Activated CD4-positive, alpha-beta T cell treated with anti-CD3 and anti-CD28 coated beads for 4 hours (primary cell): ENCODE results near the gene CWC15.
"Not testable (repeated sequence)": the region's sequence is repeated elsewhere in the genome, so short reads cannot be mapped to it uniquely, and the experiment has no call there.

Source experiments
- DNase-seq, 2 donors: peaks; one replicate each; pipeline ENCODE4 v3.0.0-alpha.2; 2020

Gene CWC15

DNA sequence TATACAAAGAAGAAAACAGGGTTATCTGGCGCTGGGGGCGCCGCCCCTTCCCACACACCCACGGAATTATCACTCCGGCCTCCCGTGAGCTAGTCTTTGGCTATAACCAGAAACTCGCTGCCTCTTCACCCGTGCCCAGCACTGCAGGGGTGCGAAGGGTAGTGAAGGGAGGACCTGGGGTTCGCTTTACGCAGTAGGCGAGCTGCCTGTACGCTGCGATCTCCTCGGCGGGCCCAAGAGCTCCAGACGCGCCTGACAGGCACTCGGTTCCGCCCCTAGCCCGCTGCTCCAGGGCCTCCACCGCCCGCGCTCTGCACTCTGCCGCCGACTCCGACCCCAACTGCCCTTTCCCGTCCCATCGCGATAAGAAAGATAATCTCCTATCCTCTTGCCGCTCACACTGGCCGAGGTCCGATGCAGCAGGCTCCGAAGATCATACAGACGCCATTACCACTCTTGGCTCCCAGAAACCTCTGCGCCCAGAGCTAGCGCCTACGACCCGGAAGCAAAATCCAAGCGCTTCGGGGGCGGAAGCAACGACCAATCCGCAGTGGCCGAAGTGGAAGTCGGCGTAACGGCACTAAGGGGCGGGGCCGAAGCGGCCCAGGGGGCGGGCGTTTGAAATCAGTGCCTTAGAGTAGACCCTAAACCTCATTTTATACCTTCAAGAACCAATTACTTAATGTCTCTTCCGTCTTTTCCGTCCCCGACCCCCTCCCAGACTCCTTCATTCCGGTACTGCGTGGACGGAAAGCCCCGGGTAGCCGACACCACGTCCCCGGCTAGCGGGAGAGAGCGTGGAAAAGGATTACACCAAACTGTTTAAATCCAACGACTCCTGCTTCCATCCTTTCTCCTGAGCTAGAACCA is at the start of gene CWC15, which contains the start of gene KDM4D:
TSS of gene CWC15 (minus strand) at position 458 of the 870 bp plus-strand sequence. CDS start 1,371 bp downstream, outside the sequence.
TSS of gene KDM4D (plus strand) at position 611 of the 870 bp plus-strand sequence. CDS start 23,664 bp downstream, outside the sequence.
- peak; percentile 92 to 95 for DNase-seq

DNA sequence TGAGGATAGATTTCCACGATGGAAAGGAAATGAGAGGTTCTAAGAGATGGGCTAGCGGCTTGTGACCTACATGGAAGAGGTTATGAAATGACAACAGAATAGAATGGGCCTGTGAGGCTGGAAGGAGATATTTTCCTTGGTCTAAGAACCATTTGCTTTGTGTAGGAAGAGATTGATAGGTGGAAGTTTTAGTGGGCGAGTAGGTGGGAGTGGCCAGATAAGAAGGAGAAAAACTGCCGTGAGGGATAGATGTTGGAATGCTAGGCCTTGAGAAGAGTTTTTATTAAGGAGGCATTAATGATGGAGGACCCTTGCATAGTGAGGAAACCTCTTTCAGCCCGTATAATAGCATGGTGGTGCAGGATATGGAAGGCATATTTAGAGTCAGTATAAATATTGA is 48.1 kb upstream of the CWC15 start:
- DNase-seq, result not testable (repeated sequence)

DNA sequence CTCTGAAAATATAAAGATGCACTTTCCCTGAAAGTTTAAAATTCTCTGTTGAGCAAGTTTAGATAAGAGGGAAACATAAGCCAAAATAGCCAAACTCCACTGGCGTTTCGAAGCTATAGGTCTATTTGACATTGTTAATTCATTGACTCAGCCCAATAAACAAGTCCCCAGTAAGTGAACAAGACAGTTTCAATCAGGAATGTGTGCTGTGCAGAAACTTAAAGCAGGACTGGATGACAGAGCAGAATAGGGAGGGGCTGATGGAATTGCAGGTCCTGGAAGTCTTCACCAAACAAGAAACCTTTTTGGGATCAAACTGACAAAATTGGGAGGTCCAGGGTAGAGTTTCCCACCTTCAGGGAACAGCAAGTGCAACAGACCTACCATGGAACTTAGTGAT is 42.8 kb upstream of the CWC15 start:
- DNase-seq, result no peak

DNA sequence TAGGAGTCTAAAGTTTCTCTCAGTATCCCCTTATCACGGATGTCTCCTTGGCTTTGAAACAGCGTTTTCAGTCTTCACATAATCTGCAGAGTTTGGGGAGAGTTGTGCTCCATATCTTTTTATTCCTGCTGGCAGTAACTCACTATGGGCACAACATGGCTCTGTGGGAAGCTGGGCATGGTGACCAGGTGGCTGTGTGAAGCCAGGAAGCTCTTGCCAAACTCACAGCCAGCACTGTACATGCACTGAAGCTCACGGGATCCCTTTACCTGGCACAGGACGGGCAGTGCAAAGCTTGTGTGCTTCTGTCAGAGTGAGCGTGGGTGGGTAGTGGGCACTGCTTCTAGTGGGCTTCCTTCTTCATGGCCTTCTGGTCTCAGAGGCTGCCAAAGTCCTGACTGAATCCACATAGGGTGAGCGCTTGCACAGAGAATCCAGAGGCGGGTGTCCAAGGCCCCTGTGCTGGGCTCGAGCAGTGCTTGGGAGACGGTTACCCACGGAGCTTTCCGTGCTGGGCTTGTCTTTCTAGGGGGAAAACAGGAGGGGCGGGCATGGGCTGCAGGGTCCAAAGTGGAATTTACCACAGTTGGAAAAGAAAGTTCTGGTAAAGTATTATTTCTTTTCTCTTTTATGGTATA is 40.9 kb upstream of the CWC15 start:
- DNase-seq, result no peak

DNA sequence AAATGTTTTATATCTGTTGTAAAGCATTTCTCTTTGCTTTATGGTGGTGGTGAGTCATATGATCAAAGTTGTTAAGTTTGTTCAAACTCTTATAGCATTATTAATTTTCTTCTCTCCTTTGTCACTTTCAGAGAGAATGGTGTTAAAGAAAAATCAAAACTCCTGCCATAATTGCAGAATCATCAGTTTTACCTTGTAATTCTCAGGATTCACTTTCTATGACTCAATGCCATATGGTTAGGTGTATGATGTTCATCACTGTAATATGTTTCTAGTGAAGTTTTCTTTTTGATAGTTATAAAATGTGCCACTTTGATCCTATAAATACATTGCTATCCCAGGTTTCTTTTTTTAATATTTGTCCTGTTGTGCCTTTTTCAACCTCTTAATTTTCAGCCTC is 38.0 kb upstream of the CWC15 start:
- no peak for DNase-seq

DNA sequence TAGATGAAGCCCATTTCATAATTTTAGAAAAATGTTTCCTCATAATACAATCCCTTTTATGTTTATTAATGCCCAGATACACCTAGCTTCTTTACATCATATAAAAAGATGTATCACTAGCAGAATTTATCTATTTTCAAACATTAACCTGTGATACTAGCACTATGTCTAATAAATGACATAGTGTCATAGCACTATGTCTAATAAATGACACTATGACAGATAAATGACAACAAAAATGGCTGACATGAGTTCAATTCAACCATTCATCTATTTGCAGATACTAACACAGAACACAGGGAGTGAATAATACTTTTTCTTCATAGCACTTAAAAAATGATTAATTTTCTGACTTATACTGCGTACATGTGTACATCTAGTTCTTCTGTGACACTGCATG is 32.3 kb upstream of the CWC15 start:
- DNase-seq, result no peak

DNA sequence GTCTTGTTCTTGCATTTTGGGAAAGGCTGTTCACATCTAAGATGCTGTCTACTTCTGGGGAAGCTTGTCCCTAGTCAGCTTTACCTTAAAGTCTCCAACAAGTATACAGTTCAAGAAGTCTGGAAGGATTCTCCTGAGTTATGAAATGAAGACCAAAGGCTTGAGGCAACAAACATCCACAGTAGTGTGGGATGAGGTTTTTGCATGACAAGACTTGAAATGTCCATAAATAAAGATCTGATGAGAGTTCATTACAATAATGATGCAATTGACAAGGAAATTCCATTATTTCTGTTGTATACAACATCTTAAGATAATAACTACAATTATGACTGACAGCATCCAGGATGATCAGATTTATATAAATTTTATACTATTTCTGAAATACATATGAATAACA is 30.4 kb upstream of the CWC15 start:
- no peak for DNase-seq

DNA sequence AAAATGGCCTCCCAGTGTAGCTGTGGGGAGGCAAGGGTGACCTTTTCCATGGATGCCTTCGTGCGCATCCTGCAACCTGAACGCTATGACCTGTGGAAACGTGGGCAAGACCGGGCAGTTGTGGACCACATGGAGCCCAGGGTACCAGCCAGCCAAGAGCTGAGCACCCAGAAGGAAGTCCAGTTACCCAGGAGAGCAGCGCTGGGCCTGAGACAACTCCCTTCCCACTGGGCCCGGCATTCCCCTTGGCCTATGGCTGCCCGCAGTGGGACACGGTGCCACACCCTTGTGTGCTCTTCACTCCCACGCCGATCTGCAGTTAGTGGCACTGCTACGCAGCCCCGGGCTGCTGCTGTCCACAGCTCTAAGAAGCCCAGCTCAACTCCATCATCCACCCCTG is 24.9 kb upstream of the CWC15 start:
- DNase-seq, result no peak

DNA sequence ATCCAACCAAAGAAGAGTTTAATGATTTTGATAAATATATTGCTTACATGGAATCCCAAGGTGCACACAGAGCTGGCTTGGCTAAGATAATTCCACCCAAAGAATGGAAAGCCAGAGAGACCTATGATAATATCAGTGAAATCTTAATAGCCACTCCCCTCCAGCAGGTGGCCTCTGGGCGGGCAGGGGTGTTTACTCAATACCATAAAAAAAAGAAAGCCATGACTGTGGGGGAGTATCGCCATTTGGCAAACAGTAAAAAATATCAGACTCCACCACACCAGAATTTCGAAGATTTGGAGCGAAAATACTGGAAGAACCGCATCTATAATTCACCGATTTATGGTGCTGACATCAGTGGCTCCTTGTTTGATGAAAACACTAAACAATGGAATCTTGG is 24.1 kb upstream of the CWC15 start:
- no peak for DNase-seq

DNA sequence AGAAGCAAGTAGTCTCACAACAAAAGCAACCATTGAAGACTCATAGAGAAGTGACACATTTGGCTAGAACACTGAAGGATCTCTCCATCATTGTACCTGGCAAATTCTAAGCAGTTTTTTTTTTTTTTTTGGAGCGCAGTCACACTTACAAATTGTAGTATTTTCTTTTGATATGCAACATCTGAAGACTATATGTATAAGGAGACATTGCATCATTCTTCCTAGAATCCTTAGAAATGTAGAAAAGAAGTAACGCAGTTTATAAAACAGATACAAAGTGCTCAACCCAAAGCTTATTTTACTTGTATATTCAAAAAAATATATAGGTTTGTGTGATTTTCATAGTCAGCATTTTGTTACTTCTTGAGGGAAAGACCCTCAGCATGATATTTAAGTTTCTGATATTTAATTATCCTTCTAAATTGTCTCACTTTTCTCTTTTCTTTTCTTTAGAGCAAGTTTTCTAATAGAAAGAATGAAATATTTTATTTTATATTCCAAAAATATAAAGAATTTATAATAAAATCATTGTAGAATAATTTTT is 20.1 kb upstream of the CWC15 start:
- no peak for DNase-seq

DNA sequence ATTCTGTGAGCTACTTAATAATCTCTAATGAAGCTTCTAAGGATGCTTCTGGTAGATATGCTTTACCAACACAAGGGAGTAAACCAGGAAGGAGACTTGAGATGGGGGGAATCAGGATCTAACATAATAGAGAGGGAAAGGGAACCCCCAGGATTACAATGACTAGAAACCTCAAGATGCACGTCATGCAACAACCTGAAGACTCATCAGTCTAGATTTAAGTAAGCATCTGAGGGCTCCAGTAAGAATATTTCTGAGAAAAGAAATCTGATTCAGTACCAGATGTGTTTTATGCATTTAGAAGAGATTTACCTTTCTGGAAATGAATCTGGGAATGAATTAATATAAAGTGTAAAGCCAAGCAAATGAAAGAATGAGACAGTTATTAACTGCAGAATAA is 15.4 kb upstream of the CWC15 start:
- DNase-seq, result no peak

DNA sequence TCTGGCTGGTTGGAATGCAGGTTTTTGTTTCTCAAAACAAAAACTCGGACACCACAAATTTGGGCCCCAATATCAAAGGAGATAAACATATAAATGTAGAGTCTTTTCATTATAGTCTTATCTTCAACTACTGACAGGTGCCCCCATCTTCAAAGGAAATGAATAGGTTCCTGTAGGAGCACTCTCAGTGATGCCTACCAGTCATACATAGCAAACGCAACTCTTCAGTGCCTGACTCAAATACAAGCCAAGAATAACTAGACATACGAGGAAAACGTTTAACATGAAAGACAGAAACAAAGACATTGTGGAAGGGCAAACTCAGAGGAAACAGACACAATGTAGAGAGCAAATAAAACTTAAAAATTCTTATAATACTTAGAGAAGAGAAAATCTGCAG is 14.0 kb upstream of the CWC15 start:
- DNase-seq, result no peak

DNA sequence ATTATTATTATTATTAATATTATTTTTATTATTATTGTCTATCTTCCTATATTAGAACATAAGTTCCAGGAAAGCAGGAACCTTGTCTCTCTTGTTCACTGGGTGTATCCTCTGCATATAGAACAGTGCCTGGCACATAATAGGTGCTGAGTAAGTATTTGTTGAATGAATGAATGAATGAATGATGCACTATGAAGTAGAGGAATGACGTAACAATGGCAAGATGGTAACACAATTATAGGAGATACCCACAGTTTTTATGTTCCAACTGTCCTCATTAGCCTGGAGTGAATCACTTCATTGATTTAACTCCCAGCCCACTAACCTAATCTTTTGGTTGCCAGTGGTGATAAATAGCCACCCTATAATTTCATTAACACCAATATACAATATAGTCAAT is 2.2 kb upstream of the CWC15 start:
- no peak for DNase-seq

DNA sequence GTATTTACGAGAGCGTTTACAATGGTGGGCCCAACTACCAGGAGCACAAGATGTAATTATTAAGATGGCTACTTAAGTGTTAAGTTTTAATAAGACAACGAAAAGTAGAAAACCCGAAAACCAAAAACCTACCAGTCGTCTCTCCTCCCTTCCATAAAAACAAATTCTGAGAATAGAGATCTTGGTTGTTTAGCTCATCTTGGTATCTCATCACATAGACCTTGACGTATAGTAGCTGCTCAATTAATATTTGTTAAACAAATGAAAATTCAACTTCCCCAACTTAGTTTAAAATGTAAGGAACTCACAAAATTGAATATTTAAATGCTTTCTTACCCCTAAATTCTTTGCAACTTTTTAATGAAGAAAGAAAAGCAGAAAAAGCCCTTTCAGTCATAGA is 822 bp upstream of the CWC15 start:
- no peak for DNase-seq

DNA sequence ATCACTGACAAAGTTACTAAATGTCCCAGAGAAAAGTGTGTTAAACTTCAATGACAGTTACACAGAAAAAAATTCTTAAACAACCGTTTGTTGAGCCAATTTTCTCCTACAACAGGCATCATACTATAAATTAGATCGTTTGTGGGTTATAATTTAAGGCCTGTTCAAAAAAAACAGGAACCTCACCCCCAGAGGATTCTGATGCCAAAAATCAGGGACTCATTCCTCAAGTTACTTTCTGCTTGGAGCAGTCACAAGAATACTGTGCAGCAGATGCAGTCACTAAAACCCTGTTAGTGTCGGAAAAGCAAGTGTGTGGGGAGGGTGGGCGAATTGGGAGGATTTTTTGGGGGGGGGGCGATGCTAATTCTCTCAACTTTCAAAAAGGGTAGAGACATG is 657 bp downstream of the CWC15 start:
- no peak for DNase-seq

DNA sequence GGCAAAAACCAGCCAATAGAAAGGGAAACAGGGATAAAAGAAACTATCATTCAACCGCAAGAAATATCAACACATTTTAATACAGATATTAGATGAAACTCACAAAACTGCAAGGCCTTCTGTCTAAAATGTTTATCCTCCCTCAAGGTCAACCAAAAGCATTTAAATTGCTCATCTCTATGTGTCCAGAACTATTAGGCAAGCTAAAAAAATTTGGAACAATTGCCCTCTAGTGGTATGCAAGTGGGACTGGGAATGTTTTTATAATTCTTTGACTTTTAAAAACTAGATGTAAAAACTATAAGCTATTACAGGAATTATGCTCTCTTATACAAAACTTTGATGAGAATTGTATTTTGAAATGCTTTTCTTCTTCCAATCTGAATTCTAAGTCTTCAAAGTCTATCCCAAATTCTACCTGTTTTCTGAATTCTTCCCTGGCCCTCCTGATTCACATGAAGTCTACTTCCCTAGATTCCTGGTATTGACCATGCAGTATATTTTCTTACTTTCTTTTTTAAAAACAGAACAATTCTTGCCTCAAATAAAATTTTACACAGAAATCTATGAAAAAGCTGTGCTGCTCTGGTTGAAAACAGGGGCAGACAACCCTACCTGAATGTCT is 4.9 kb downstream of the CWC15 start:
- no peak for DNase-seq

DNA sequence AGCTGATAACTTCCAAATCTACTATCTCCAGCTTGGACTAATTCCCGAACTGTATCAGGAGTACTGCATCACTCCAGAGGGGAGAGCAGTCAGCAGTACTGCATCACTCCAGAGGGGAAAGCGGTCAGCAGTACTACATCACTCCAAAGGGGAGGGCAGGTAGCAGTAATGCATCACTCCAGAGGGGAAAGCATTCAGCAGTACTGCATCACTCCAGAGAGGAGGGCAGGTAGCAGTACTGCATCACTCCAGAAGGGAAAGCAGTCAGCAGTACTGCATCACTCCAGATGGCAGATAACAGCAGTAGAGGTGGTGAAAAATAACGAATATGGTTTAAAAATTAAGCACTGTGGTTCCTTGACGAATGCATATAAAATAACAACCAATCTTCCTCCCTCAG is 8.4 kb downstream of the CWC15 start:
- DNase-seq, result no peak

DNA sequence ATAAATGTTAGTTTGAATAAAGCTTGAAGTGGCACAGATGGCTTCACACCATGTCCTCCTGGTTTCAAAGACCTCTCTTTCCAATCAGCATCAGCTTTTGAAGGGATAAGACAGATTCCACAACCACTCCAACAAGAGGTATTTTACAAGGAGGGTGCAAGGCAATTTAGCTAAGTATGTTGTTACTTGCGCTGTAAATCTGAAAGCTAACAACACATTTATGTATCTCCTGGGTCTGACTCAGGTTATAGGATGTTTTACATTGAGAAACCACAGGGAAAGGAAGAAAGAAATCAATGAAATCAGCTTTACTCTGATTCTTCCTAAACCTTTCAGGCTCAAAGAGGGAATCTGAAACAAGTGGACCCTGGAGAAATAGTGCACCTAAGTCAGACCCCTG is 12.1 kb downstream of the CWC15 start:
- DNase-seq, result no peak

DNA sequence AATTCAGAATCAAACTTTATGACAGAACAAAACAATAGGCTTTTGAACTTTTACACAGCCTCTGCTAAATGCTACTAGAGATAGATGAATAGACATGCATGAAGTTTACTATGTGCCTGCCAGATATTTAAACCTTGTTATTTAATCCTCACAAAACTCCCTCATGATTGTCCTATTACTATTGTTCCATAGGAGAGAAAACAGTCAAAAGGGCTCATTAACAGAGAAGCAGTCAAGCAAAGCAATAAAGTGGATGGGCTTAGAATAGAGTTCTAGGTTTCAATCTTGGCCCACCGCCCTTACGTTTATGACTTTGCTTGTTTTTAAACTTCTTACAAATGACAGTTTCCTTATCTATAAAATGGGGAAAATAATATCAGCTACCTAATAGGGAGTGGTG is 12.9 kb downstream of the CWC15 start:
- no peak for DNase-seq

DNA sequence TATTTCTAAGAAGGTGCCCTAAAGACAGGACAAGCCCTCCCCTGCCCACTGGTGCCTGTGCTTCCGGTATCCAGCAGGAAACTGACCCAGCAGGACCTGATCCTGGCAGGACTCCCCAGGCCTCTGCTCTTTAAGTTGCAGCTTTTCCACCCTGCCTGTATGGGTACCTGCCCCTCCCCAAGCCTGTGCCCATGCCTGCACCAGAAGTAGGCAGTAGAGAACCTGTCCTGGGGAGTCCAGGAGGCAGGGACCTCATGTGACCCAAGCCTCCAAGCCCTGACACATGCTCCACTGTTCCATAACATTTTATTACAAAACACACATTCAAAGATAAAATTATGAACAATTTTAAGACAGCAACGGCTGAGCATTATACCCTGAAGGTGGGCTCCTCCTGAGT is 14.2 kb downstream of the CWC15 start:
- no peak for DNase-seq

DNA sequence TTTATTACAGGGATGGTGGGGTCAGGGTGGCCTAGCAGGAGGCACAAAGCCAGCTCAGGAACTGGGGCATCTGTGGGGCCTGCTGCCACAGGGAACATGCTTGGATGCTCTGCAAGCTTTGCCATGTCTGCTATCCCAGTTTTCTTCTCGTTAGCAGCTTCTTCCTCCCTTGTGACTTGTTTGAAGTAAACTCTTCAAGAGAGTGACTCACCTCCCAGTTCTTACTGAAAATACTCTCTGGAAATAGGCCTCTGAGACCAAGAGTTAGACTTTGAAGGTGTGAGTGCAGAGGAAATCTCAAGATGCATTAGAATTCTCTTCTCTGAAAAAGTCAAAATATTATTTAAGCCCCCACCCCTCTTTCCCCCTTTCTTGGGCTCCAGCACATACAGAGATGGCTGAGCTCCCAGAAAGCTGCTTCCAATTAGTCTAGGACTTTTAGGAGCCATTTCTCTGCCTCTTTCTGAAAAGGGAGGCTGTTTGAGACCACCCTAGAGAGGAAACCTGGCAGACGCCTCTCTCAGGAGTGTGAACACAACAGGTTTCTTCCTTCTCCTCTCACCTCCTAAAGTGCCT is 15.1 kb downstream of the CWC15 start:
- DNase-seq, result no peak

DNA sequence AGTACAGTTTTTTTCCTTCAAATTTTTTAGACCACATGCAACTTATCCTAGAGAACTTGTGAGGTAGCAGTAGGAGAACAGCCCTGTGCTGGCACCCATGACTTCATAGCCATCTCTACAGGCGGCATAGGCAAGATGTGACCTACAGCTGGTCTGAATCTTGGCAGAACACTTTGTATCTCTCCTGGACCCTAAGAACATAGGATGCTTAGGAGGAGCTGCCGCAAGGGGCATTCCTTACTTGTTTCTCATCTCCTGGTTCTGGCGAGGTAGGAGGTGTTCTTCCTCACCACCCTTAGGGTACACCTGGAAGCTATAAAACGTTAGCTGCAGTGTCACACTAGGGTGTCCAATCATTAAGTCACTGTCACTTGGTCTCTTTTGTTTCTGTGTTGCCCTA is 16.4 kb downstream of the CWC15 start:
- DNase-seq, result no peak

DNA sequence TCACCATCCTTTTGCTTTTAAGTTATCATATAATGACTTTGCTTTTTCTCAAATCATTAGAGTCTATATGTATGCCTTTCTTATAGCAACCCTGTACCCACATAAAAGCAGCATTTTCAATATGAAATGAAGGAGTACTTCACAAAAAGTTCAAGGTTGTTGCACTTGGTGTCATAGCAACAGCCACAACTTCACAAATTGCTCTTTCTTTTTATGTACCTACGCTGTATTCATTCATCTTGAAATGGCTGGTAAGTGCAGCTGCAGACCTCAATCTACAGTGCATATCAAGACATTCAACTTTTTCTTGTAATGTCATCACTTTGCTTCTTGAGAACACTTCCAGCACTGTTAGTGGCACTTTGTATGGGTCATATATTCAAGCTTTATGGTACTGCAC is 18.6 kb downstream of the CWC15 start:
- no peak for DNase-seq
